GM12864 (cell line): ENCODE measurements around the gene PLEKHG2.

ENCODE experiments used
- DNase-seq: peaks from one replicate; pipeline ENCODE4 v3.0.0-alpha.2; 2011; ENCODE audit warnings: low read depth
- H3K4me3 ChIP-seq: 2 replicates; pipeline ENCODE4 v1.5.1; 2011; ENCODE audit warnings: mild to moderate bottlenecking, low read depth, low read length, control low read depth
- CTCF ChIP-seq: IDR thresholded peaks from 2 replicates; pipeline ENCODE4 v1.5.1; 2011; ENCODE audit warnings: low read depth, mild to moderate bottlenecking, moderate library complexity, low read length, control low read depth, inconsistent platforms; ENCODE audit errors: missing control alignments

The PLEKHG2 gene

GRCh38 chr19:39417463-39418181 is 5.2 kb downstream of the PLEKHG2 start:
- no peak for TF ChIP-seq CTCF
- DNase-seq = no peak
- H3K4me3 ChIP-seq = no peak overlapping the region

- H3K4me3 ChIP-seq = no peak overlapping the region
- TF ChIP-seq CTCF = no peak
- DNase-seq = no peak
These were observed 6.5 kb downstream of the PLEKHG2 start for GRCh38 chr19:39419003-39419402.

- no peak overlapping the region for H3K4me3 ChIP-seq
- DNase-seq = no peak
- TF ChIP-seq CTCF = no peak
These were observed 8.3 kb downstream of the PLEKHG2 start for GRCh38 chr19:39420769-39421168.

GRCh38 chr19:39422020-39422419 is 9.6 kb downstream of the PLEKHG2 start:
- no peak for DNase-seq
- H3K4me3 ChIP-seq = no peak overlapping the region
- no peak for TF ChIP-seq CTCF

GRCh38 chr19:39423258-39424086 is 11.0 kb downstream of the PLEKHG2 start:
- H3K4me3 ChIP-seq = no peak overlapping the region
- no peak for DNase-seq
- no peak for TF ChIP-seq CTCF

GRCh38 chr19:39424934-39425333 is 12.5 kb downstream of the PLEKHG2 start:
- TF ChIP-seq CTCF = no peak
- DNase-seq = no peak
- H3K4me3 ChIP-seq = no peak overlapping the region

- no peak for TF ChIP-seq CTCF
- H3K4me3 ChIP-seq = no peak overlapping the region
- no peak for DNase-seq
These were observed 13.3 kb downstream of the PLEKHG2 start for GRCh38 chr19:39425744-39426143.
